HAP-1 (cell line): ENCODE measurements around the gene PERP.
"Not testable (repeated sequence)": the region's sequence is repeated elsewhere in the genome, so short reads cannot be mapped to it uniquely, and the experiment has no call there.

Source experiments
- DNase-seq, 2 experiments: peaks; one replicate each; pipeline ENCODE4 v3.0.0-alpha.2; 2016 to 2020; ENCODE audit warnings: low spot score in 2 of 2
- H3K27me3 ChIP-seq: fragments of 250-450 bp; sonication (Bioruptor Pico); 2 replicates; pipeline ENCODE4 v1.5.1; 2020; ENCODE audit warnings: low read depth, mild to moderate bottlenecking, moderate library complexity
- H3K36me3 ChIP-seq: fragments of 250-450 bp; sonication (Bioruptor Pico); replicated peaks from 2 replicates; pipeline ENCODE4 v1.5.1; 2020; ENCODE audit warnings: mild to moderate bottlenecking
- H3K4me1 ChIP-seq: fragments of 250-450 bp; sonication (Bioruptor Pico); 2 replicates; pipeline ENCODE4 v1.5.1; 2020; ENCODE audit warnings: mild to moderate bottlenecking
- H3K4me3 ChIP-seq: fragments of 250-450 bp; sonication (Bioruptor Pico); 2 replicates; pipeline ENCODE4 v1.5.1; 2020; ENCODE audit warnings: mild to moderate bottlenecking, moderate library complexity
- H3K9me3 ChIP-seq: fragments of 250-450 bp; sonication (Bioruptor Pico); 2 replicates; pipeline ENCODE4 v1.5.1; 2020; ENCODE audit warnings: mild to moderate bottlenecking, moderate library complexity
- in situ Hi-C: fragments of 300-500 bp; cut with MboI; formaldehyde crosslinking; loops from 3 replicates; pipeline ENCODE4 v1.14.3; 2020; ENCODE audit warnings: low sequenced_read_pairs, inconsistent platforms, mixed read lengths

Gene PERP

DNA sequence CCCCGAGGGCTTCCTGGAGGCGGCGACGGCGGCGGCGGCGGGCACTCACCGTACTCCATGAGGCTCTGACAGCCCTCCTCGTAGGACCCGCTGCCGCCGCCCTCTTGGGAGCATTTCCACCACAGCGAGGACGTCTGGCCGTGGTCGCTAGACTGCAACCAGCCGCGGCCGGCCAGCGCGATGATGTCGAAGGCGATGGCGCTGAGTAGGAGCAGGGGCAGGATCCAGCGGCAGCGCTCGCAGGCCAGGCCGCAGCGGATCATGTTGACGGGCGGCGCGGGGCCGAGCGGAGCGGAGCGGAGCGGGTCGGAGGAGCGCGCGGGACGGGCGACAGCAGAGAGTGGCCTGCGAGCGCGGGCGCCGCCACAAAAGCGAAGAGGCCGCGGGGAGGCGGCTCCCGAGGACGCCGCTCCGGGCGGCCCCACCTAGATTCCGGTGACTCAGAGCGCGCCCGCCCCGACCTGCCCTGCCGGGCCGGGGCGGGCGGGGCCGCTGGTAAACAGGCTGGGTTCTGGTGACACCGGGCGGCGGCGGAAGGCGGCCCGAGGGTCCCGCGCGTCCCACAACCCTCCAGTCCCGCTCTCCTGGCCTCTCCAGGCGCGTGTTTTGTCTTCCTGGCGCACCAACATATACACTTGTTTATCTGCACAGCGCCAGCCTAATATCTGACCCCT, at the start of gene PERP:
PERP (minus strand) TSS at position 342 of the 674 bp plus-strand sequence; CDS start at position 263, 79 bp downstream.
- Histone ChIP-seq H3K36me3 (no peaks in the 10 kb centered on the region), H3K9me3 (no peaks in the 10 kb centered on the region), H3K4me3 (peak within 1 kb of the TSS; percentile 54), H3K4me1 (peaks cover 22% of the 10 kb centered on the region), H3K27me3 (no peaks in the 10 kb centered on the region)
- in situ Hi-C loops = loop anchor here (5.0 to 10.0 kb wide), 2 partner anchors 105 to 412 kb away; no protein-coding TSS in a partner anchor
- peak; percentile 42 to 74 for DNase-seq

DNA sequence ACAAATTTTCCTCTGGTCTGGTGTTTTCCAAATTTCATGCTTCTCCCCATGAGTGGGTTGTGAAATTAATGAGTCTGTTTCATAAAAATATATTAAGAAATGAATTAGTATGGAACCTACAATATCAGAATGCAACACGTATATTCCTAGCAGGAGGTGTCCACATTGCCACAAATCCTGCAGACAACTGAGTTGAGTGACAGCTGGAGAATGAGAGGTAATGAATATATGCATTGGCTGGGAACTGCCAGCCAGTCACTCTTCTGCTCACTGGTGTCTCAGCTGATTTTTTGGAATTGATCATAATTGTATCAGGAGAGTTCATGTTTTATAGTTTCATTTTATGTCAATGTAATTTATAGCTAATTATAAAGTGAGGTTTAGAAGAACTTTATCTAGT, 48.2 kb upstream of the PERP start:
- H3K36me3 ChIP-seq = no peaks in the 10 kb centered on the region
- in situ Hi-C loops = no loop called here
- H3K4me1 ChIP-seq = no peaks in the 10 kb centered on the region
- DNase-seq = no peak
- H3K4me3 ChIP-seq = no peak overlapping the region
- H3K9me3 ChIP-seq = peaks cover 3% of the 10 kb centered on the region; the same call in 1 of the 2 replicates
- H3K27me3 ChIP-seq = peaks cover 35% of the 10 kb centered on the region

DNA sequence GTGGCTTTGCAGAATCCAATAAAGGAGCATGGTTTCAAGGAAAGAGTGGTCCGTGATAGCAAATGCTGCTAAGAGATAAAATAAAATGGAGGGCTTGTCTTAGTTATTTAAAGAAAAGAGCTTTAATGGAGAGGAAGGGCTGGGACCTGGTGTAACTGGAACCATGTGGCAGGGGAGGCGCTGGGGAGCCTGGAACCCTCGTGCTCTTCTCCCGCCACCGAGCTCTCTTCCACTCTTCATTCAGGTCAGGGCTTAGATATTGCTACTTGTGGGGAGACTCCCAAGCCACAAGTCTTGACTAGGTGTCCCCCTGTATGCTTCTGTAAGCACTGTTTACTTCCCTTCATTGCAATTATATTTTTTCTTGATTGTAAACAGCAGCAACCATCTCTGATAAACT, 39.3 kb upstream of the PERP start:
- Histone ChIP-seq H3K4me1 (no peaks in the 10 kb centered on the region), H3K36me3 (no peaks in the 10 kb centered on the region), H3K27me3 (0 out of 2 replicates have a peak, but pooled peaks cover 3% of the 10 kb centered on the region), H3K4me3 (no peak overlapping the region), H3K9me3 (no peaks in the 10 kb centered on the region)
- in situ Hi-C loops = no loop called here
- DNase-seq = no peak

DNA sequence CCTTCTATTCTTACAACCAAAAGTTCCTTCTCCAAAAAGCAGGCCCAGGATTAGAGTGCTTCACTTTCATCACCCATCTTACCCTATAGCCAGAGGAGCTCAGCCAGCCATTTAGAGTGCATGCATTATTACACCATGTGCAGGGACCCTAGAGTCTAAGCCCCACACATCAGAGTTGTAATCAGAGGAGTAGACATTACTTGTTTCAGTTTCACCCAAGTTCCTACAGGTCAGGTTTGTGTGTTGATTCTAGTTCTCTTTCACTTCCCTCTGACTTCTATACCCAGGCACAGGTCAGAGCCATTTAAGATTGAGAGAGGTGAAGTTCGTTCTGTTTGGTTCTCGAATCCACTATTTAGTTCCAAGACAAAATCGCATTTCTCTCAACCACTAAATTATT, 38.2 kb upstream of the PERP start:
- no peaks in the 10 kb centered on the region for H3K9me3 ChIP-seq
- H3K36me3 ChIP-seq = no peaks in the 10 kb centered on the region
- in situ Hi-C loops = no loop called here
- H3K4me3 ChIP-seq = no peak overlapping the region
- no peaks in the 10 kb centered on the region for H3K4me1 ChIP-seq
- H3K27me3 ChIP-seq = peaks cover 3% of the 10 kb centered on the region; the same call in 1 of the 2 replicates
- no peak for DNase-seq

DNA sequence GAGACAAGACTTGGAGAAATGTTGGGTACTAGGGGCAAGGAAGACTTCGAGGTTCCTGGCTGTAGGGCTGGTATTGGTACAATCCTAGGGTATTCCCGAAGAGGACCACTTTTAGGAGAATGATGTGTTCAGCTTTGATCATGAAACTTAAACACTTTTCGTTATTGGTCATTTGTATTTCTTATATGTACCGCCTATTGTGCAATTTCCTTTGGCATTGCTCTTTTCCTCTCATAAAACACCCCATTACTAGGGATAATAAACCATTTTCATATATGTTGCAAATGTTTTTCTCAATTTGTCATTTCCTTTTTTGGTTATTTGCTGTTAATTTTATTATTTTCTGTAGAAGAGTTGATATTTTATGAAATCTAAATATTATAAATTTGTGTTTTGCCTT, 35.6 kb upstream of the PERP start:
- Histone ChIP-seq H3K36me3 (no peaks in the 10 kb centered on the region), H3K4me1 (no peaks in the 10 kb centered on the region), H3K9me3 (no peaks in the 10 kb centered on the region), H3K4me3 (no peak overlapping the region), H3K27me3 (peaks cover 3% of the 10 kb centered on the region; the same call in 1 of the 2 replicates)
- DNase-seq = no peak
- in situ Hi-C loops = no loop called here

DNA sequence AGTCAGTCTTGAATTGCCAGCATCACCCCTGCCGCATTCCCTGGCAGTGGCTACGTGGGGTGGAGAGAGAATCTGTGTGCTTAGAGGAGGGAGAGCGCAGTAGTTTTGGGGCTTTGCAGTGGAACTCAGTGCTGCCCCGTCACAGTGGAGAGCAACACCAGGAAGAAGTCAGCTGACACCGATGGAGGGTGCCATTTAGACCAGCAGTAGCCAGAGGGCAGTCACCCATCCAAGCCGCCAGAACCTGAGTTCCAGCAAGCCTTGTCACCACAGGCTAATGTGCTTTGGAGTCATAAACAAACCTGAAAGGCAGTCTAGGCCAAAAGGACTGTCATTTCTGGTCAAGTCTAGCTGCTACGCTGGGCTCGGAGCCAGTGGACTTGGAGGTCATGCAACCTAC, 22.0 kb upstream of the PERP start:
- in situ Hi-C loops = no loop called here

DNA sequence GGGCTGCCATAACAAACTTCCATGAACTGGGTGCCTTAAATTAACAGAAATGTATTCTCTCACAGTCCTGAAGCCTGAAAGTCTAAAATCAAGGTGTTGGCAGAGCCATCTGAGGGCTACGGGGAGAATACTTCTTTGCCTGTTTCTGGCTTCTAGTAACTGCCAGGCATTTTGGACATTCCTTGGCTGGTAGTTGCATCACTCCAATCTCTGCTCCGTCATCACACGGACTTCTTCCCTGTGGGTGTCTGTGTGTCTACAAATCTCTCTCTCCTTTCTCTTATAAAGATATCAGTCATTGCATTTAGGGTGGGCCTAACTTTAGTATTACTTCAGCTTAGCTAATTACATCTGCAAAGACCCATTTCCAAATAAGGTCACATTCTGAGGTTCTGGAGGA, 20.9 kb upstream of the PERP start:
- no peaks in the 10 kb centered on the region for H3K36me3 ChIP-seq
- no peak for DNase-seq
- no peak overlapping the region for H3K4me3 ChIP-seq
- no peaks in the 10 kb centered on the region for H3K27me3 ChIP-seq
- H3K4me1 ChIP-seq = peaks cover 7% of the 10 kb centered on the region
- in situ Hi-C loops = no loop called here
- H3K9me3 ChIP-seq = no peaks in the 10 kb centered on the region

More for the DNA sequence above, 22.0 kb upstream of the PERP start:
- no peak for DNase-seq
- no peak overlapping the region for H3K4me3 ChIP-seq
- no peaks in the 10 kb centered on the region for H3K27me3 ChIP-seq
- H3K4me1 ChIP-seq = peaks cover 7% of the 10 kb centered on the region
- no peaks in the 10 kb centered on the region for H3K9me3 ChIP-seq
- H3K36me3 ChIP-seq = no peaks in the 10 kb centered on the region

DNA sequence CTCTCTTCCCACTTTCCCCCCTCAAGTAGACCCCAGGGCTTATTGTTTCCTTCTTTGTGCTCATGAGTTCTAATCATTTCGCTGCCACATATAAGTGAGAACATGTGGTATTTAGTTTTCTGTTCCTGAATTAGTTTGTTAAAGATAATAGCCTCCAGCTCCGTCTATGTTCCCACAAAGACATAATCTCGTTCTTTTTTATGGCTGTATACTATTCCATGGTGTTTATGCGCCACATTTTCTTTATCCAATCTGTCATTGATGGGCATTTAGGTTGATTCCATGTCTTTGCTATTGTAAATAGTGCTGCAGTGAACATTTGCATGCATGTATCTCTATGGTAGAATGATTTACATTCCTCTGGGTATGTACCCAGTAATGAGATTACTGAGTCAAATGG, 16.9 kb upstream of the PERP start:
- Histone ChIP-seq H3K4me1 (peaks cover 7% of the 10 kb centered on the region), H3K27me3 (no peaks in the 10 kb centered on the region), H3K4me3 (no peak overlapping the region), H3K9me3 (no peaks in the 10 kb centered on the region), H3K36me3 (no peaks in the 10 kb centered on the region)
- no peak for DNase-seq
- in situ Hi-C loops = no loop called here

DNA sequence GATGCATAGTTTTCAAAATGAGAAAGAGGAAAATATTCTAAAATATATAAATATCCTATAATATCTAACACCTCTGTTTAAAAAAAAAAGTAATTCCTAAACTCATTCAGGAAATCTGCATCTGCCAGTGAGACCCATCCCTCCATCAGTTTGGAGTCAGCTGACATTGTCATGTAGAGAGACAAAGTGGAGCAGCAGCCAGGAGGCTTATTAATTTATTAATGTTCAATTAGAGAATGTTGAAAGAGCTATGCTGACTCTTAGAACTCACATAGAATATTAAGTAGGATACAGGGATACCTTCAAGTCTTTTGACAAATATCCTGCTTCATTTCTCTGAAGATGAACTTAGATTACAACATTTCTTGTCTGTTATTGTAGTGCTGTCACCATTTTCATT, 12.8 kb upstream of the PERP start:
- H3K36me3 ChIP-seq = no peaks in the 10 kb centered on the region
- in situ Hi-C loops = loop anchor here (5.0 to 10.0 kb wide), 5 partner anchors 165 to 635 kb away; no protein-coding TSS in a partner anchor
- DNase-seq = no peak
- no peak overlapping the region for H3K4me3 ChIP-seq
- no peaks in the 10 kb centered on the region for H3K9me3 ChIP-seq
- H3K27me3 ChIP-seq = no peaks in the 10 kb centered on the region
- H3K4me1 ChIP-seq = peaks cover 4% of the 10 kb centered on the region; the same call in 1 of the 2 replicates

DNA sequence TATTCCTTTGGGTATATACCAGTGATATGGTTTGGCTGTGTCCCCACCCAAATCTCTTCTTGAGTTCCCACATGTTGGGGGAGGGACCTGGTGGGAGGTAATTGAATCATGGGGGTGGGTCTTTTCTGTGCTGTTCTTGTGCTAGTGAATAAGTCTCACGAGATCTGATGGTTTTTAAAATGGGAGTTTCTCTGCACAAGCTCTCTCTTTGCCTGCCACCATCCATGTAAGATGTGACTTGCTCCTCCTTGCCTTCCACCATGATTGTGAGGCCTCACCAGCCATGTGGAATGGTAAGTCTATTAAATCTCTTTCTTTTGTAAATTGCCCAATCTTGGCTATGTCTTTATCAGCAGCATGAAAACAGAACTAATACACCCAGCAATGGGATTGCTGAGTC, 12.0 kb upstream of the PERP start:
- H3K27me3 ChIP-seq, H3K4me1 ChIP-seq, DNase-seq, H3K4me3 ChIP-seq, H3K36me3 ChIP-seq, H3K9me3 ChIP-seq: not testable (repeated sequence)
- in situ Hi-C loops = loop anchor here (5.0 to 10.0 kb wide), 5 partner anchors 166 to 636 kb away; no protein-coding TSS in a partner anchor

DNA sequence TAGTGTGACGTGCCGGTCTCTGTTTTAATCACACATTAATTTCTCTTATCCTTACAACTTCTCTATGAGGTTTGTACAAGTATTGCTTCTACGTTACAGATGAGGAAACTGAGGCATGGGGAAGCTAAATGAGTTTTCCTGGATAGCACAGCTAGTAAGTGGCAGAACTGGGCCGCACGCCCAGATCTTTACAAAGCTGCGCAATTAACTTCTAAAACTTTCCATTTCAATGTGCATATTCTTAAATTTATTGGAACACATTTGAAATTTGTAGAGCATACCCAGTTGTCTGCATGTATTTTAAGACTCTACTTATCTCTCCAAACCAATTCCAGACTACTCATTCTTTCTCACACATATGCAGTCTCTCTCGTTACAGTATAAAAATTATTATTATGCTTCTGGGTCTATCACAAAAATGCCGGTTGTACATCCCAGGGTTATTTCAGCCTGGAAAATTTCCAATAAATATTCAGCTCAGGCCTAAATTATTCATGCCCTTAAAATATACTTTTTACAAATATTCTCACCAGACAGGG, 10.2 kb upstream of the PERP start:
- no peaks in the 10 kb centered on the region for H3K9me3 ChIP-seq
- in situ Hi-C loops = loop anchor here (5.0 to 10.0 kb wide), 5 partner anchors 167 to 637 kb away; no protein-coding TSS in a partner anchor

DNA sequence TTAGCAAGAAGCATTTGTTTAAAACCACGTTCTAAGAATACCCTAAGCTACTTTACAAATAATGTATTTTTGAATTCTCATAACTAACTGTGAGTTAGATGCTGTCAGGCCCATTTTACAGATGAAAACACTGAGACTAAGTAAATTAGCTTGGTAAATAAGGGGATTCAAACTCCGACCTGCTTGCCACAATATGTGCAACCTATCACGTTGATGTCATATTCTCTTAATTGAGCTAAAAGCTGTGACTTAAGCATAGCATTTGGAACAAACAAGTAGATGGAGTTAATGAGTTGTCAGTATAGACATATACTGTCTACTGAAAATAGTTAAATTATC, 9.4 kb upstream of the PERP start:
- H3K4me1 ChIP-seq = peaks cover 4% of the 10 kb centered on the region; the same call in 1 of the 2 replicates
- H3K4me3 ChIP-seq = no peak overlapping the region
- H3K36me3 ChIP-seq = no peaks in the 10 kb centered on the region
- DNase-seq = no peak
- in situ Hi-C loops = loop anchor here (5.0 to 10.0 kb wide), 5 partner anchors 168 to 638 kb away; no protein-coding TSS in a partner anchor
- no peaks in the 10 kb centered on the region; the same call in 1 of the 2 replicates for H3K27me3 ChIP-seq
- H3K9me3 ChIP-seq = no peaks in the 10 kb centered on the region

More for the DNA sequence above, 10.2 kb upstream of the PERP start:
- Histone ChIP-seq H3K4me1 (peaks cover 4% of the 10 kb centered on the region; the same call in 1 of the 2 replicates), H3K27me3 (no peaks in the 10 kb centered on the region; the same call in 1 of the 2 replicates), H3K4me3 (no peak overlapping the region), H3K36me3 (no peaks in the 10 kb centered on the region)
- DNase-seq = no peak

DNA sequence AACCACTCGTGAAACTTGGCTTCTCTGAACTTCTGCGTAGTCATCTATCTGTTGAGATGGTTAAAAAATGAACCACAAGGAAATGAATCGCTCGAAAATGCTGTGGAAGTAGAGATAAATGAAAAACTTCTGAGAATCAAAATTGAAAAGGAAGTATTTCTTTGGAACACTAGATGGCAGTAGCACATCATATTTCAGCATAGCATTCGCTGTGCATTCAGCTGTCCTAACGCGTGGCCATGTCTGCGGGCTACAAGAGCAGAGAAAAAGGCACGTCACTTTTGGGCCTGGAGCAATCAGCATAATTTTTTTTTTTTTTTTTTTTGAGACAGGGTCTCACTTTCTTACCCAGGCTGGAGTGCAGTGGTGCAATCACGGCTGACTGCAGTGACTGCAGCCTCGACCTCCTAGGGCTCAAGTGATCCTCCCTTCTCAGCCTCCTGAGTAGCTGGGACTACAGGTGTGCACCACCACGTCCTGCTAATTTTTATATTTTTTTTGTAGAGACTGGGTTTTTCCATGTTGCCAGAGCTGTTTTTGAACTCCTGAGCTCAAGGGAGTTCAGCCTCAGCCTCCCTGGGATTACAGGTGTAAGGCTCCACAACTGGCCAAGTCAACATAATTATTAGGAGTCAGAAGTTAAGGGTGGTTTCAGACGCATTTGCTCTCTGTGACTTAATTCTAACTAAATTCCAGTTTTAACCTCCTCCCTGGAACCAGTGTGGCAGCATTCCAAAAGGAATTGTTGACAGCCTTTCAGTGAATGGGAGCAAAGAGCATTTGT, 8.8 kb upstream of the PERP start:
- peaks cover 4% of the 10 kb centered on the region; the same call in 1 of the 2 replicates for H3K4me1 ChIP-seq
- no peaks in the 10 kb centered on the region for H3K36me3 ChIP-seq
- H3K27me3 ChIP-seq = no peaks in the 10 kb centered on the region; the same call in 1 of the 2 replicates
- DNase-seq = peak; percentile 68 to 69
- H3K4me3 ChIP-seq = no peak overlapping the region
- in situ Hi-C loops = loop anchor here (5.0 to 10.0 kb wide), 5 partner anchors 169 to 639 kb away; no protein-coding TSS in a partner anchor
- no peaks in the 10 kb centered on the region for H3K9me3 ChIP-seq
